ENCODE measurements around the gene CLDN20.
A peak's percentile ranks its signal among the peaks of the same experiment; 100 is the strongest.

Gene CLDN20

DNA sequence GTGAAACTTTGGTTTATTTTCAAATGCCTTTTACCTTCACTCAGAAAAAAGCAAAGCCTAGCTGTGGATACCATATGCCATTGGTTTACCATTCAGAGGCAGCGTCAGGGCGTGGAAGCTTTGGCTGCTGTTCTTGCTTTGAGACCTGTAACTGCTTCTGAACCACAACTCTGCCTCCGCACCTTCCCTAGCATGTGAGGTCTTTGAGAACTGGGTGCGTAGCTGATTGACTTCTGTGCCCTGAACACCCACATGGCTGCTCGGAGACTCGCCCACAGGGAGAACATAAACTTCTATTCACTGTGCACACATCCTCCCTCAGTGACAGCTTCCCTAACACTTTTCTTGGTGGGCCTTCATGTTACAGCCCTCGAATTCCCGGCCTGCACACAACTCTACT lies 11.2 kb upstream of the CLDN20 start:
- Histone ChIP-seq H3K27ac (ENCODE audit: extremely low read depth, low read depth, low read length) (no peak overlapping the region), H3K4me1 (ENCODE audit: control insufficient read depth, insufficient read depth, low read length) (no peaks in the 10 kb centered on the region)
- CTCF ChIA-PET, result interaction anchor here (0.6 to 1.7 kb wide), 5 partner anchors 24 to 577 kb away, joined by 3 to 6 read pairs (median 4); no protein-coding TSS in a partner anchor

DNA sequence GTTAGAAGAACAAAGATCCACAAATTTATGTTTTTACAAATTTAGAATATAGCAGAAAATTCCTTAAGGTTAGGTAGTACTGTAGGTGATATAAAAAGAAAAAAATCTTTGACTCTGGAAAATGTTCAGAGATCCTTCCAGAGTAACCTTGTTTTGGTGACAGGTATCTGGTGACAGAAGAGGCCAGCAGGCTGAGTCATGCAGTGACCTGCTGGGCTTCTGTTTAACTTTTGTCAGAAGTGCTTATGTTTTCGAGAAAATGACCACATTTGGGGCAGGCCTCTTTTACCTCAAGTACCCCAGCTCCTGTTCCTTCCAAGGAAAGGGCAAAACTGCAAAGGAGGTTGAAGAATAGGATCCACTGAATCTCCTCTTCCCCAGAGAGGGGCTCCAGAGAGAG lies 10.5 kb upstream of the CLDN20 start:
- peaks cover 15 to 91% of the 10 kb centered on the region in 2 experiments for H3K36me3 ChIP-seq (ENCODE audit: control insufficient read depth in 2 of 2, insufficient read depth in 1 of 2, low read length in 2 of 2)
- no peak overlapping the region for H3K27ac ChIP-seq (ENCODE audit: extremely low read depth, low read depth, low read length)
- no peaks in the 10 kb centered on the region for H3K4me1 ChIP-seq (ENCODE audit: control insufficient read depth, insufficient read depth, low read length)
- H3K4me3 ChIP-seq (ENCODE audit: low read depth, low read length), result no peak overlapping the region
- H3K9me3 ChIP-seq (ENCODE audit: control insufficient read depth, insufficient read depth, low read depth, low read length), result no peaks in the 10 kb centered on the region
- POLR2A ChIA-PET, result no interaction called here
- TF ChIP-seq ZBTB48 (tag by site-specific recombination; IDR thresholded peaks at IDR 0.05) (no peak), SP3 (tag by site-specific recombination; IDR thresholded peaks at IDR 0.05) (no peak), ZNF514 (tag by site-specific recombination; IDR thresholded peaks at IDR 0.05) (no peak), ZNF146 (tag by site-specific recombination; IDR thresholded peaks at IDR 0.05) (no peak), ZNF596 (tag by site-specific recombination; IDR thresholded peaks at IDR 0.05) (no peak), IKZF3 (tag by site-specific recombination; IDR thresholded peaks at IDR 0.05) (no peak), MEIS1 (CRISPR knock-in tag; IDR thresholded peaks at IDR 0.05; ENCODE audit: borderline replicate concordance) (no peak), ZBTB20 (tag by site-specific recombination; IDR thresholded peaks at IDR 0.05) (no peak), ZNF184 (tag by site-specific recombination; IDR thresholded peaks at IDR 0.05) (no peak), ZBTB1 (tag by site-specific recombination; IDR thresholded peaks at IDR 0.05) (no peak), KLF1 (tag by site-specific recombination; IDR thresholded peaks at IDR 0.05) (no peak), ZNF423 (tag by site-specific recombination; IDR thresholded peaks at IDR 0.05) (no peak), REPIN1 (tag by site-specific recombination; IDR thresholded peaks at IDR 0.05; ENCODE audit: low read depth) (no peak), GLIS2 (tag by site-specific recombination; IDR thresholded peaks at IDR 0.05) (no peak), MZF1 (tag by site-specific recombination; IDR thresholded peaks at IDR 0.05; ENCODE audit: borderline replicate concordance) (no peak), ZNF140 (tag by site-specific recombination; IDR thresholded peaks at IDR 0.05) (no peak), ZFP69B (tag by site-specific recombination; IDR thresholded peaks at IDR 0.05) (no peak)
- TF ChIP-seq, protein P1, sequence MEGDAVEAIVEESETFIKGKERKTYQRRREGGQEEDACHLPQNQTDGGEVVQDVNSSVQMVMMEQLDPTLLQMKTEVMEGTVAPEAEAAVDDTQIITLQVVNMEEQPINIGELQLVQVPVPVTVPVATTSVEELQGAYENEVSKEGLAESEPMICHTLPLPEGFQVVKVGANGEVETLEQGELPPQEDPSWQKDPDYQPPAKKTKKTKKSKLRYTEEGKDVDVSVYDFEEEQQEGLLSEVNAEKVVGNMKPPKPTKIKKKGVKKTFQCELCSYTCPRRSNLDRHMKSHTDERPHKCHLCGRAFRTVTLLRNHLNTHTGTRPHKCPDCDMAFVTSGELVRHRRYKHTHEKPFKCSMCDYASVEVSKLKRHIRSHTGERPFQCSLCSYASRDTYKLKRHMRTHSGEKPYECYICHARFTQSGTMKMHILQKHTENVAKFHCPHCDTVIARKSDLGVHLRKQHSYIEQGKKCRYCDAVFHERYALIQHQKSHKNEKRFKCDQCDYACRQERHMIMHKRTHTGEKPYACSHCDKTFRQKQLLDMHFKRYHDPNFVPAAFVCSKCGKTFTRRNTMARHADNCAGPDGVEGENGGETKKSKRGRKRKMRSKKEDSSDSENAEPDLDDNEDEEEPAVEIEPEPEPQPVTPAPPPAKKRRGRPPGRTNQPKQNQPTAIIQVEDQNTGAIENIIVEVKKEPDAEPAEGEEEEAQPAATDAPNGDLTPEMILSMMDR (tag by site-specific recombination; IDR thresholded peaks at IDR 0.05), result no peak
- TF ChIP-seq, protein P2, sequence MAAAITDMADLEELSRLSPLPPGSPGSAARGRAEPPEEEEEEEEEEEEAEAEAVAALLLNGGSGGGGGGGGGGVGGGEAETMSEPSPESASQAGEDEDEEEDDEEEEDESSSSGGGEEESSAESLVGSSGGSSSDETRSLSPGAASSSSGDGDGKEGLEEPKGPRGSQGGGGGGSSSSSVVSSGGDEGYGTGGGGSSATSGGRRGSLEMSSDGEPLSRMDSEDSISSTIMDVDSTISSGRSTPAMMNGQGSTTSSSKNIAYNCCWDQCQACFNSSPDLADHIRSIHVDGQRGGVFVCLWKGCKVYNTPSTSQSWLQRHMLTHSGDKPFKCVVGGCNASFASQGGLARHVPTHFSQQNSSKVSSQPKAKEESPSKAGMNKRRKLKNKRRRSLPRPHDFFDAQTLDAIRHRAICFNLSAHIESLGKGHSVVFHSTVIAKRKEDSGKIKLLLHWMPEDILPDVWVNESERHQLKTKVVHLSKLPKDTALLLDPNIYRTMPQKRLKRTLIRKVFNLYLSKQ (tag by site-specific recombination; IDR thresholded peaks at IDR 0.05; ENCODE audit: borderline replicate concordance), result no peak
- CTCF ChIA-PET, result interaction anchor here (0.6 to 1.0 kb wide), 2 partner anchors 130 to 325 kb away, joined by 4 to 6 read pairs; no protein-coding TSS in a partner anchor

More for the DNA sequence above, 11.2 kb upstream of the CLDN20 start:
- TF ChIP-seq ZNF366 (tag by site-specific recombination; conservative IDR thresholded peaks at IDR 0.05), result no peak
- no peak for TF ChIP-seq ZBTB1 (tag by site-specific recombination; IDR thresholded peaks at IDR 0.05)
- TF ChIP-seq, protein P3, sequence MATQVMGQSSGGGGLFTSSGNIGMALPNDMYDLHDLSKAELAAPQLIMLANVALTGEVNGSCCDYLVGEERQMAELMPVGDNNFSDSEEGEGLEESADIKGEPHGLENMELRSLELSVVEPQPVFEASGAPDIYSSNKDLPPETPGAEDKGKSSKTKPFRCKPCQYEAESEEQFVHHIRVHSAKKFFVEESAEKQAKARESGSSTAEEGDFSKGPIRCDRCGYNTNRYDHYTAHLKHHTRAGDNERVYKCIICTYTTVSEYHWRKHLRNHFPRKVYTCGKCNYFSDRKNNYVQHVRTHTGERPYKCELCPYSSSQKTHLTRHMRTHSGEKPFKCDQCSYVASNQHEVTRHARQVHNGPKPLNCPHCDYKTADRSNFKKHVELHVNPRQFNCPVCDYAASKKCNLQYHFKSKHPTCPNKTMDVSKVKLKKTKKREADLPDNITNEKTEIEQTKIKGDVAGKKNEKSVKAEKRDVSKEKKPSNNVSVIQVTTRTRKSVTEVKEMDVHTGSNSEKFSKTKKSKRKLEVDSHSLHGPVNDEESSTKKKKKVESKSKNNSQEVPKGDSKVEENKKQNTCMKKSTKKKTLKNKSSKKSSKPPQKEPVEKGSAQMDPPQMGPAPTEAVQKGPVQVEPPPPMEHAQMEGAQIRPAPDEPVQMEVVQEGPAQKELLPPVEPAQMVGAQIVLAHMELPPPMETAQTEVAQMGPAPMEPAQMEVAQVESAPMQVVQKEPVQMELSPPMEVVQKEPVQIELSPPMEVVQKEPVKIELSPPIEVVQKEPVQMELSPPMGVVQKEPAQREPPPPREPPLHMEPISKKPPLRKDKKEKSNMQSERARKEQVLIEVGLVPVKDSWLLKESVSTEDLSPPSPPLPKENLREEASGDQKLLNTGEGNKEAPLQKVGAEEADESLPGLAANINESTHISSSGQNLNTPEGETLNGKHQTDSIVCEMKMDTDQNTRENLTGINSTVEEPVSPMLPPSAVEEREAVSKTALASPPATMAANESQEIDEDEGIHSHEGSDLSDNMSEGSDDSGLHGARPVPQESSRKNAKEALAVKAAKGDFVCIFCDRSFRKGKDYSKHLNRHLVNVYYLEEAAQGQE (tag by site-specific recombination; IDR thresholded peaks at IDR 0.05), result no peak
- no peak for TF ChIP-seq BCL11B (tag by site-specific recombination; IDR thresholded peaks at IDR 0.05; ENCODE audit: low read depth)
- no peak for TF ChIP-seq ZNF19 (tag by site-specific recombination; IDR thresholded peaks at IDR 0.05; ENCODE audit: low read depth)
- TF ChIP-seq, protein P4, sequence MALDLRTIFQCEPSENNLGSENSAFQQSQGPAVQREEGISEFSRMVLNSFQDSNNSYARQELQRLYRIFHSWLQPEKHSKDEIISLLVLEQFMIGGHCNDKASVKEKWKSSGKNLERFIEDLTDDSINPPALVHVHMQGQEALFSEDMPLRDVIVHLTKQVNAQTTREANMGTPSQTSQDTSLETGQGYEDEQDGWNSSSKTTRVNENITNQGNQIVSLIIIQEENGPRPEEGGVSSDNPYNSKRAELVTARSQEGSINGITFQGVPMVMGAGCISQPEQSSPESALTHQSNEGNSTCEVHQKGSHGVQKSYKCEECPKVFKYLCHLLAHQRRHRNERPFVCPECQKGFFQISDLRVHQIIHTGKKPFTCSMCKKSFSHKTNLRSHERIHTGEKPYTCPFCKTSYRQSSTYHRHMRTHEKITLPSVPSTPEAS (tag by site-specific recombination; IDR thresholded peaks at IDR 0.05), result no peak
- TF ChIP-seq, protein P5, sequence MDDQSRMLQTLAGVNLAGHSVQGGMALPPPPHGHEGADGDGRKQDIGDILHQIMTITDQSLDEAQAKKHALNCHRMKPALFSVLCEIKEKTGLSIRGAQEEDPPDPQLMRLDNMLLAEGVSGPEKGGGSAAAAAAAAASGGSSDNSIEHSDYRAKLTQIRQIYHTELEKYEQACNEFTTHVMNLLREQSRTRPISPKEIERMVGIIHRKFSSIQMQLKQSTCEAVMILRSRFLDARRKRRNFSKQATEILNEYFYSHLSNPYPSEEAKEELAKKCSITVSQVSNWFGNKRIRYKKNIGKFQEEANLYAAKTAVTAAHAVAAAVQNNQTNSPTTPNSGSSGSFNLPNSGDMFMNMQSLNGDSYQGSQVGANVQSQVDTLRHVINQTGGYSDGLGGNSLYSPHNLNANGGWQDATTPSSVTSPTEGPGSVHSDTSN (CRISPR knock-in tag; IDR thresholded peaks at IDR 0.05), result no peak
- TF ChIP-seq EGR2 (tag by site-specific recombination; IDR thresholded peaks at IDR 0.05; ENCODE audit: low read depth), result peak; percentile 70
- TF ChIP-seq ZFHX2 (tag by site-specific recombination; conservative IDR thresholded peaks at IDR 0.05), result peak; percentile 40; the same call in 1 of the 2 replicates
- POLR2A ChIA-PET, result no interaction called here
- Histone ChIP-seq H3K36me3 (ENCODE audit: control insufficient read depth in 2 of 2, insufficient read depth in 1 of 2, low read length in 2 of 2) (peaks cover 15 to 91% of the 10 kb centered on the region in 2 experiments), H3K4me3 (ENCODE audit: low read depth, low read length) (no peak overlapping the region), H3K9me3 (ENCODE audit: control insufficient read depth, insufficient read depth, low read depth, low read length) (no peaks in the 10 kb centered on the region)
